Stomach (tissue), 9 donors: ENCODE results near the gene TNFAIP8L1. TPM values are rescaled to one million over a fixed set of nuclear protein-coding genes. Genes with fewer than 3 reads are reported as not detected.

Source experiments
- DNase-seq, 2 donors: peaks; one replicate each; pipeline versions ENCODE4 v3.0.0 to v3.0.0-alpha.2; 2013 to 2019
- H3K27ac ChIP-seq, 5 donors: fragments of 200-600 bp in 4 of 5; sonication (generic) in 4 of 5; one replicate each; pipeline ENCODE4 v1.5.1; 2013 to 2019; ENCODE audit warnings: mild to moderate bottlenecking in 1 of 5, moderate library complexity in 1 of 5
- H3K27me3 ChIP-seq, 3 donors: fragments of 200-600 bp; sonication (generic); one replicate each; pipeline ENCODE4 v1.5.1; 2017 to 2019; ENCODE audit warnings: mixed run types in 1 of 3
- H3K36me3 ChIP-seq, 4 donors: fragments of 200-600 bp; sonication (generic); 1 replicate in 3 of 4; 2 replicates in 1 of 4; pipeline ENCODE4 v1.5.1; 2016 to 2019
- H3K4me1 ChIP-seq, 4 donors: fragments of 200-600 bp; sonication (generic); one replicate each; pipeline ENCODE4 v1.5.1; 2016 to 2019
- H3K4me3 ChIP-seq, 4 donors: fragments of 200-600 bp; sonication (generic) in 3 of 4; one replicate each; pipeline ENCODE4 v1.5.1; 2016 to 2019; ENCODE audit warnings: mild to moderate bottlenecking in 1 of 4
- H3K9me3 ChIP-seq, 4 donors: fragments of 200-600 bp; sonication (generic); one replicate each; pipeline ENCODE4 v1.5.1; 2016 to 2019
- EP300 ChIP-seq: sonication (generic); formaldehyde crosslinking; IDR thresholded peaks from one replicate; pipeline ENCODE4 v1.6.1; 2017; ENCODE audit warnings: antibody characterized with exemption
- POLR2A ChIP-seq, 4 donors: fragments of 450-650 bp; IDR thresholded peaks; one replicate each; pipeline ENCODE4 v1.6.1; 2016; ENCODE audit warnings: antibody characterized with exemption in 4 of 4, control low read depth in 2 of 4, mild to moderate bottlenecking in 1 of 4, moderate library complexity in 1 of 4
- POLR2AphosphoS5 ChIP-seq, 3 donors: sonication (generic); formaldehyde crosslinking; IDR thresholded peaks; one replicate each; pipeline ENCODE4 v1.6.1; 2016; ENCODE audit warnings: antibody characterized with exemption in 3 of 3
- WGBS, 5 donors: extraction: QIAGEN DNeasy Blood & Tissue Kit in 3 of 5; methylation state at CpG; one replicate each; pipeline versions ENCODE4 v1.1.5 to v1.1.7; 2013 to 2018; 5-methylcytosine and 5-hydroxymethylcytosine counted together
- intact Hi-C: fragments of 100-400 bp; cut with DNase I; formaldehyde crosslinking; loops from one replicate; pipeline ENCODE4 v1.15.1; 2023; ENCODE audit warnings: low total_unique reads
- polyA plus RNA-seq, 3 donors: library from polyadenylated mRNA; stranded (reverse); fragments of 200-250 nt; gene quantifications; one replicate each; pipeline ENCODE4 v1.2.3, GENCODE V29; 2013
- total RNA-seq, 5 donors: library from RNA; depleted of rRNA; stranded (reverse); fragments of >200 nt; gene quantifications; one replicate each; pipeline versions ENCODE4 v1.1.0 to v1.2.3, GENCODE V29; 2014 to 2016
- TF ChIP-seq, protein P1 (sequence below), 7 experiments: fragments of 450-650 bp in 4 of 7; fragments of 200-600 bp in 3 of 7; sonication (generic) in 3 of 7; IDR thresholded peaks; one replicate each; pipeline ENCODE4 v1.5.1; 2016 to 2019; ENCODE audit warnings: antibody characterized with exemption in 7 of 7, control low read depth in 2 of 7, mild to moderate bottlenecking in 1 of 7
- donor health status: healthy with polysubstance abuse.
- donor health status: Bipolar disorder and iron deficiency.
- donor health status: healthy.

The TNFAIP8L1 gene
- total and polyA plus RNA-seq, 8 donors = 5.3 to 43.4 (median 7.7) TPM

DNA sequence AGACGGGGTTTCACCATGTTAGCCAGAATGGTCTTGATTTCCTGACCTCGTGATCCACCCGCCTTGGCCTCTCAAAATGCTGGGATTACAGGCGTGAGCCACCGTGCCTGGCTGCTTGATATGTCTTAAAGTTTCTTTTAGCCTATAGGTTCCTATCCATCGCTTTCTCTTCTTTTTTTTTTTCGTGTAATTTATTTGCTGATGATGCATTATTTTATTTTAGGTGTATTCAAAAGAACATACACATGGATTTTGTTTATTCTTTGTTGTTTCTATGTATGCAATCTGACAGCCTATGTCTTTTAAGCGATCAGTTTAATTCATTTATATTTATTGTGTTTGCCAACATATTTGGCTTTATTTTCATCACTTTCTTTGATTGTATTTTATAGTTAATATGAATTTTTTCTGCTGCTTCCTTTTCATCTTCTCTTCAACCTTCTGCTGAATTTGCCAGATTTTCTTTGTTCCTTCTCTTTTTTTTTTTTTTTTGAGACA lies 26.0 kb upstream of the TNFAIP8L1 start:
- Histone ChIP-seq H3K36me3 (no peaks in the 10 kb centered on the region), H3K9me3 (no peaks in the 10 kb centered on the region), H3K4me3 (no peak overlapping the region), H3K4me1 (peaks cover 0 to 16% (median 5%) of the 10 kb centered on the region in 4 donors), H3K27me3 (peaks cover 0 to 26% (median 11%) of the 10 kb centered on the region in 3 donors), H3K27ac (no peak overlapping the region)
- intact Hi-C loops = no loop called here
- no peak for TF ChIP-seq EP300
- no peak for TF ChIP-seq POLR2A (IDR thresholded peaks at IDR 0.05)
- TF ChIP-seq, protein P1, sequence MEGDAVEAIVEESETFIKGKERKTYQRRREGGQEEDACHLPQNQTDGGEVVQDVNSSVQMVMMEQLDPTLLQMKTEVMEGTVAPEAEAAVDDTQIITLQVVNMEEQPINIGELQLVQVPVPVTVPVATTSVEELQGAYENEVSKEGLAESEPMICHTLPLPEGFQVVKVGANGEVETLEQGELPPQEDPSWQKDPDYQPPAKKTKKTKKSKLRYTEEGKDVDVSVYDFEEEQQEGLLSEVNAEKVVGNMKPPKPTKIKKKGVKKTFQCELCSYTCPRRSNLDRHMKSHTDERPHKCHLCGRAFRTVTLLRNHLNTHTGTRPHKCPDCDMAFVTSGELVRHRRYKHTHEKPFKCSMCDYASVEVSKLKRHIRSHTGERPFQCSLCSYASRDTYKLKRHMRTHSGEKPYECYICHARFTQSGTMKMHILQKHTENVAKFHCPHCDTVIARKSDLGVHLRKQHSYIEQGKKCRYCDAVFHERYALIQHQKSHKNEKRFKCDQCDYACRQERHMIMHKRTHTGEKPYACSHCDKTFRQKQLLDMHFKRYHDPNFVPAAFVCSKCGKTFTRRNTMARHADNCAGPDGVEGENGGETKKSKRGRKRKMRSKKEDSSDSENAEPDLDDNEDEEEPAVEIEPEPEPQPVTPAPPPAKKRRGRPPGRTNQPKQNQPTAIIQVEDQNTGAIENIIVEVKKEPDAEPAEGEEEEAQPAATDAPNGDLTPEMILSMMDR (IDR thresholded peaks at IDR 0.05) = no peak
- TF ChIP-seq POLR2AphosphoS5 (IDR thresholded peaks at IDR 0.05) = no peak
- DNase-seq = no peak
- 91 to 92% (median 91%) methylated on average over 8 of the region's 8 CpGs for WGBS, 5 donors

DNA sequence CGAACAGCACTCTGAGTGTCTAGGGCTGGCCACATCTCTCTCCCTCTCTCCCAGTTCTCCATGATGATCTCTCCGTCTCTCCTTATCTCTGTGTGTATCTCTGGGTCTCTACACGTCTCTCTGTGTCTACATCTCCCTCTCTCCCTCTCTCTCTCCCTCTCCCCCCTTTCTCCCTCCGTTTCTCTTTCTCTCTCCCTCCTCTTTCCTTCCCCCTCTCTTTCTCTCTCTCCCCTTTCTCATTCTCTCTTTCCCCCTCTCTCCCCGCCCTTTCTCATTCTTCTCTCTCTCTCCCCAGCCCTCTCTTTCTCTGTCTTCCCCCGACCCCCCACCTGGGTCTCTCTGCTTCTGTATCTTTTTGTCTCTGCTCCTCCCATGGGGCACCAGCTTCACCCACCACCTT lies 21.3 kb upstream of the TNFAIP8L1 start:
- Histone ChIP-seq H3K4me1 (no peaks in the 10 kb centered on the region), H3K27ac (no peak overlapping the region), H3K36me3 (no peaks in the 10 kb centered on the region), H3K27me3 (peaks cover 0 to 43% (median 15%) of the 10 kb centered on the region in 3 donors), H3K9me3 (no peaks in the 10 kb centered on the region), H3K4me3 (no peak overlapping the region)
- no peak for DNase-seq
- intact Hi-C loops = no loop called here
- TF ChIP-seq EP300 = no peak
- TF ChIP-seq, protein P1 (IDR thresholded peaks at IDR 0.05) = no peak
- TF ChIP-seq POLR2A (IDR thresholded peaks at IDR 0.05) = no peak
- TF ChIP-seq POLR2AphosphoS5 (IDR thresholded peaks at IDR 0.05) = no peak
- 32 to 43% (median 42%) methylated on average over 6 of the region's 6 CpGs for WGBS, 5 donors

DNA sequence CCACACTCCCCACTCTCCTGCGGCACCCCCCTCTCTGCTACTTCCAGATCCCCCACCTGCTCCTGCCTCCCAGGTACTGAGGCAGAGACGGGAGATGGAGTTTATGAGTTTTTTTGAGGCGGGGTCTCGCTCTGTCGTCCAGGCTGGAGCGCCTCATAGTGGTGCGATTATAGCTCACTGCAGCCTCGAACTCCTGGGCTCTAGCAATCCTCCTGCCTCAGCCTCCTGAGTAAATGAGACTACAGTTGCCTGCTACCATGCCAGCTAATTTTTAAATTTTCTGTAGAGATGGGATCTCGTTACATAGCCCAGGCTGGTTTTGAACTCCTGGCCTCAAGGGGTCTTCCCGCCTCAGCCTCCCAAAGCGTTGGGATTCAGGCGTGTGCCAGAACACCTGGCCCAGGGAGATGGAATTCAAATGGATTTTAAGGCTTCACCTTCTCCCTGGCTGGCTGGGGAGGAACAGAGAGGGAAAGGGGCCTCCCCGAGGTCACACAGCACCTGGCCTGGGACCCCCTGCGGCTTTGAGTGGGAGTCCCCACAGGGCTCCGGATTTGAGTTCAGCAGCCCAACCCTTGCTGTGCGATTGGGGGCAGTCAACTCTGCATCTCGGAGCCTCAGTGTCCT lies 19.5 kb upstream of the TNFAIP8L1 start:
- Histone ChIP-seq H3K4me1 (no peaks in the 10 kb centered on the region), H3K4me3 (no peak overlapping the region), H3K9me3 (no peaks in the 10 kb centered on the region), H3K27me3 (peaks cover 0 to 56% (median 15%) of the 10 kb centered on the region in 3 donors), H3K36me3 (no peaks in the 10 kb centered on the region), H3K27ac (no peak overlapping the region)
- intact Hi-C loops = loop anchor here (10.0 kb wide), 1 partner anchor 45 kb away; no protein-coding TSS in a partner anchor
- DNase-seq = no peak
- 75 to 78% (median 75%) methylated on average over 17 of the region's 17 CpGs for WGBS, 5 donors
- TF ChIP-seq POLR2AphosphoS5 (IDR thresholded peaks at IDR 0.05) = no peak
- TF ChIP-seq POLR2A (IDR thresholded peaks at IDR 0.05) = no peak
- TF ChIP-seq EP300 = no peak
- TF ChIP-seq, protein P1 (IDR thresholded peaks at IDR 0.05) = no peak

DNA sequence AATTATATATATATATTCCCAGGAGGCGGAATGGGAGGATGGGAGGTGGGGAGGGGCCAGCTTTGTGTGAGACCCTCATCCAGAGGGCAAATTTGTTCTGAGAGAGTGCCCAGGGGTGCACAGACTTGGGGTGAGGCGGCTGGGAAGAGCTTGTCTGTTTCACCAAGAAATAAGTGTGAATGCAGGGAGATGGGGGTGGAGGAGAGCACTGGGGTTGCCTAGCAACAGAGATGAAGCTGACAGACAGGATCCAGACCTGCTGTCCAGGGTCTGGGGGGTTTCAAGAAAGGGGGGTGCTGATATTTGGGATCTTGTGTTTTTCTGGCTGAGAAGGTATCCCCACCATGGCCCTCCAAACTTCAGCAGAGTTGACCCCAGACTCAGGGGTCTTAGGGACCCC lies 18.6 kb upstream of the TNFAIP8L1 start:
- Histone ChIP-seq H3K4me1 (no peaks in the 10 kb centered on the region), H3K4me3 (no peak overlapping the region), H3K36me3 (no peaks in the 10 kb centered on the region), H3K9me3 (no peaks in the 10 kb centered on the region), H3K27me3 (peaks cover 0 to 59% (median 15%) of the 10 kb centered on the region in 3 donors), H3K27ac (no peak overlapping the region)
- intact Hi-C loops = loop anchor here (10.0 kb wide), 1 partner anchor 46 kb away; no protein-coding TSS in a partner anchor
- no peak for DNase-seq
- TF ChIP-seq POLR2AphosphoS5 (IDR thresholded peaks at IDR 0.05) (no peak), EP300 (no peak), POLR2A (IDR thresholded peaks at IDR 0.05) (no peak)
- TF ChIP-seq, protein P1 (IDR thresholded peaks at IDR 0.05) = no peak
- WGBS, 5 donors = 48 to 70% (median 51%) methylated on average over 2 of the region's 2 CpGs
